Ovary (tissue), 9 donors: ENCODE data around the gene NCSTN. TPM values are rescaled to one million over a fixed set of nuclear protein-coding genes. Genes with fewer than 3 reads are reported as not detected.

Experiments
- DNase-seq, 5 donors: peaks; one replicate each; pipeline ENCODE4 v3.0.0-alpha.2; 2019 to 2020
- H3K27ac ChIP-seq, 2 donors: fragments of 200-600 bp; one replicate each; pipeline versions ENCODE4 v1.5.1 to v1.8.0; 2019 to 2022
- H3K27me3 ChIP-seq: fragments of 200-600 bp; one replicate; pipeline ENCODE4 v1.8.0; 2022
- H3K36me3 ChIP-seq: fragments of 200-600 bp; sonication (generic); one replicate; pipeline ENCODE4 v1.5.1; 2019
- H3K4me1 ChIP-seq: one replicate; pipeline ENCODE4 v1.8.1; 2013; ENCODE audit warnings: mild to moderate bottlenecking, moderate library complexity; ENCODE audit not compliant: insufficient read depth
- H3K4me3 ChIP-seq: fragments of 200-600 bp; sonication (generic); one replicate; pipeline ENCODE4 v1.5.1; 2017
- H3K9me3 ChIP-seq, 2 donors: fragments of 200-600 bp in 1 of 2; sonication (generic) in 1 of 2; one replicate each; pipeline versions ENCODE4 v1.5.1 to v1.8.1; 2013 to 2019; ENCODE audit warnings: mild to moderate bottlenecking in 1 of 2, moderate library complexity in 1 of 2
- EP300 ChIP-seq: sonication (generic); formaldehyde crosslinking; IDR thresholded peaks from one replicate; pipeline ENCODE4 v1.6.1; 2017; ENCODE audit warnings: antibody characterized with exemption
- POLR2A ChIP-seq: fragments of 450-650 bp; IDR thresholded peaks from one replicate; pipeline ENCODE4 v1.6.1; 2017; ENCODE audit warnings: antibody characterized with exemption, mild to moderate bottlenecking, moderate library complexity
- WGBS, 3 donors: extraction: QIAGEN DNeasy Blood & Tissue Kit in 1 of 3; methylation state at CpG; one replicate each; pipeline versions ENCODE4 v1.1.5 to v1.1.7; 2013 to 2017; 5-methylcytosine and 5-hydroxymethylcytosine counted together
- intact Hi-C, 4 donors: fragments of 100-400 bp; cut with DNase I; formaldehyde crosslinking; loops; one replicate each; pipeline versions ENCODE4 v1.11.0 to v1.15.1; 2022 to 2023
- polyA plus RNA-seq, 2 donors: library from polyadenylated mRNA; stranded (reverse); fragments of 200-250 nt in 1 of 2; fragments of 350-450 nt in 1 of 2; fragmentation: Illumina TruSeq in 1 of 2; extraction: RNeasy Lipid Tissue Mini Kit (QIAGEN cat#74804) in 1 of 2; gene quantifications; one replicate each; pipeline ENCODE4 v1.2.3, GENCODE V29; 2013 to 2014
- total RNA-seq, 7 donors: library from RNA; depleted of rRNA in 2 of 7; stranded (reverse); fragments of >200 nt in 2 of 7; fragmentation: NEBNext Ultra II Directional in 3 of 7; extraction: Animal tissue kit (Norgen Biotek cat#: 25700) in 3 of 7; gene quantifications; one replicate each; pipeline versions ENCODE4 v1.1.0 to v1.2.4, GENCODE V29; 2016 to 2023
- TF ChIP-seq, protein P1 (sequence below), 3 donors: fragments of 450-650 bp in 2 of 3; fragments of 200-600 bp in 1 of 3; IDR thresholded peaks; one replicate each; pipeline versions ENCODE4 v1.5.1 to v1.8.0; 2016 to 2022; ENCODE audit warnings: antibody characterized with exemption in 3 of 3, mild to moderate bottlenecking in 1 of 3
- donor health status: DM: no; HTN: no; CAD: no; lungs with moderate emphysema.
- donor health status: DM: no; HTN: no; CAD: no.
- donor health status: Bipolar disorder and iron deficiency.
- donor health status: DM: yes; HTN: yes; CAD: no.
- donor health status: DM: no; HTN: no; CAD: no.
- donor health status: DM: yes; HTN: yes; CAD: no.

NCSTN gene
- total and polyA plus RNA-seq, 9 donors: 35.2 to 234 (median 58.1) TPM

DNA sequence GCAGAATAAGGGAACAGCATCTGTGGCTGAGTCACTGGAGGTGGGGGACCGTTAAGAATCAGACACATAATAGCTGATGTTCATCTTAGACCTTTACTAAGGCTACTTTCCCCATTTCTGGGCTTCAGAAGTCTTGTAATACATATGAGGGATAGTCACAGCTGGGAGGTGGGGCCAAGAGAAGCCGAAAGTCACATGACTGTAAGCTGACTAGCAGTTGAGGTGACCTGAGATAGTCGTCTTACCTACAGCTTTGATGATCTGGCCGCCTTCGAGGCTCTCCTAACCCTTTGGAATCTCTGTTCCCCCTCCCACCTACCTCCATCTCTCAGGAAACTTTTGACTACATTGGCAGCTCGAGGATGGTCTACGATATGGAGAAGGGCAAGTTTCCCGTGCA, 9.4 kb downstream of the NCSTN start:
- no peak for TF ChIP-seq POLR2A
- TF ChIP-seq, protein P1, sequence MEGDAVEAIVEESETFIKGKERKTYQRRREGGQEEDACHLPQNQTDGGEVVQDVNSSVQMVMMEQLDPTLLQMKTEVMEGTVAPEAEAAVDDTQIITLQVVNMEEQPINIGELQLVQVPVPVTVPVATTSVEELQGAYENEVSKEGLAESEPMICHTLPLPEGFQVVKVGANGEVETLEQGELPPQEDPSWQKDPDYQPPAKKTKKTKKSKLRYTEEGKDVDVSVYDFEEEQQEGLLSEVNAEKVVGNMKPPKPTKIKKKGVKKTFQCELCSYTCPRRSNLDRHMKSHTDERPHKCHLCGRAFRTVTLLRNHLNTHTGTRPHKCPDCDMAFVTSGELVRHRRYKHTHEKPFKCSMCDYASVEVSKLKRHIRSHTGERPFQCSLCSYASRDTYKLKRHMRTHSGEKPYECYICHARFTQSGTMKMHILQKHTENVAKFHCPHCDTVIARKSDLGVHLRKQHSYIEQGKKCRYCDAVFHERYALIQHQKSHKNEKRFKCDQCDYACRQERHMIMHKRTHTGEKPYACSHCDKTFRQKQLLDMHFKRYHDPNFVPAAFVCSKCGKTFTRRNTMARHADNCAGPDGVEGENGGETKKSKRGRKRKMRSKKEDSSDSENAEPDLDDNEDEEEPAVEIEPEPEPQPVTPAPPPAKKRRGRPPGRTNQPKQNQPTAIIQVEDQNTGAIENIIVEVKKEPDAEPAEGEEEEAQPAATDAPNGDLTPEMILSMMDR (IDR thresholded peaks at IDR 0.05): no peak
- no peak for TF ChIP-seq EP300
- intact Hi-C loops: no loop called here
- H3K9me3 ChIP-seq: no peaks in the 10 kb centered on the region
- 88 to 91% (median 89%) methylated on average over 8 of the region's 8 CpGs for WGBS, 3 donors
- H3K36me3 ChIP-seq: no peaks in the 10 kb centered on the region
- no peaks in the 10 kb centered on the region for H3K4me1 ChIP-seq
- no peaks in the 10 kb centered on the region for H3K27me3 ChIP-seq
- no peak overlapping the region for H3K4me3 ChIP-seq
- no peak overlapping the region for H3K27ac ChIP-seq
- no peak for DNase-seq

DNA sequence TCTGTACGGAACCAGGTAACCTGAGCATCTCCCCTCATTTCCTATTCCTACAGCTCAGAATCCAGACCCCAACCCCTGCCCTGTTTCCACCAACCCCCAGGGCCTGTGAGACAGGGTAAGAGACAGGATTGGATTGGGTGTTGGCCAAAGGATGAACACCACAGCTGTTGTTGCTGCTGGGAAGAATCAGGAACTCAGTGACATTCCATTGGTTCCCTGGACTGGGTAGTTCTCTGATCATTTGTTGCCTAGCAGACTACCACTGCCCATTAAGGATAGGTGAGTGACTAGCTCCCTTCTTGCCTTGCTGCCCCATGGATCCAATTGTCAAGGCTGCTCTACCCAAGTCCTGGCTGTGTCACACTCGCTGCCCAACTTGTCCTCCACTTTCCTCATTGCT, 10.0 kb downstream of the NCSTN start:
- WGBS, 3 donors: 91 to 93% (median 93%) methylated on average over 2 of the region's 2 CpGs
- H3K36me3 ChIP-seq: no peaks in the 10 kb centered on the region

DNA sequence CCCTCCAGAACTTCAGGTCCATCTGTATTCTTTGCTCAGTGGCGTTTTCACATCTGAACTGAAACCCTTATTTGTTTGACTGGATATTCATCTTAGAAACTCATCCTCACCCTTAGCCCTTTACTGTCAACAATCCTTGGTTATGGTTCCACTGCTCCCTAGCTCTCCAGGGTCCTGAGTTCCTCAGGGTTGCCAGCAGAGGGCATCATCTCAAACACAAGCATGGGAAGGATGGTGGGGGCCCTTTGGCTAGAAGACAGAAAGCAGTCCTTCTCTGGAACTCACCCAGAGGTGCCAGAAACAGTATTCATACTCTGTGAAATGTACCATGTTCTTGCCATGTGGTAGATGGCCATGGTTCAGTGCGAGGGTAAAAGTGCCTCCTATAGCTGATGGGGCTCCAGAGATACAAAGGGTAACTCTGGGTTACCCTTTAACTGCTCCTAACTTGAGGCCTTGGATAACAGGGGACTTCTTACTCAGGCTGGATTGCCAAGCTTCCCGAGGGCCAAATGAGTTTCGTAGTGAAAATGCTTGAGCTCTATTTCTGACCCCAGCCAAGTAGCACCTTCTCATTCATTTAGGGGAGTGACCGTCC, 11.3 kb downstream of the NCSTN start:
- Histone ChIP-seq H3K4me1 (no peaks in the 10 kb centered on the region), H3K27me3 (no peaks in the 10 kb centered on the region), H3K36me3 (no peaks in the 10 kb centered on the region), H3K4me3 (no peak overlapping the region), H3K9me3 (no peaks in the 10 kb centered on the region), H3K27ac (no peak overlapping the region)
- WGBS, 3 donors: 63 to 78% (median 76%) methylated on average over 5 of the region's 5 CpGs
- no peak for DNase-seq
- TF ChIP-seq, protein P1 (IDR thresholded peaks at IDR 0.05): no peak
- no peak for TF ChIP-seq EP300
- TF ChIP-seq POLR2A: no peak
- intact Hi-C loops: no loop called here

More for the DNA sequence above, 10.0 kb downstream of the NCSTN start:
- no peak for DNase-seq
- no peaks in the 10 kb centered on the region for H3K9me3 ChIP-seq
- TF ChIP-seq POLR2A: no peak
- no peak for TF ChIP-seq EP300
- TF ChIP-seq, protein P1 (IDR thresholded peaks at IDR 0.05): no peak
- H3K27me3 ChIP-seq: no peaks in the 10 kb centered on the region
- no peaks in the 10 kb centered on the region for H3K4me1 ChIP-seq
- H3K27ac ChIP-seq: no peak overlapping the region
- intact Hi-C loops: no loop called here
- no peak overlapping the region for H3K4me3 ChIP-seq

DNA sequence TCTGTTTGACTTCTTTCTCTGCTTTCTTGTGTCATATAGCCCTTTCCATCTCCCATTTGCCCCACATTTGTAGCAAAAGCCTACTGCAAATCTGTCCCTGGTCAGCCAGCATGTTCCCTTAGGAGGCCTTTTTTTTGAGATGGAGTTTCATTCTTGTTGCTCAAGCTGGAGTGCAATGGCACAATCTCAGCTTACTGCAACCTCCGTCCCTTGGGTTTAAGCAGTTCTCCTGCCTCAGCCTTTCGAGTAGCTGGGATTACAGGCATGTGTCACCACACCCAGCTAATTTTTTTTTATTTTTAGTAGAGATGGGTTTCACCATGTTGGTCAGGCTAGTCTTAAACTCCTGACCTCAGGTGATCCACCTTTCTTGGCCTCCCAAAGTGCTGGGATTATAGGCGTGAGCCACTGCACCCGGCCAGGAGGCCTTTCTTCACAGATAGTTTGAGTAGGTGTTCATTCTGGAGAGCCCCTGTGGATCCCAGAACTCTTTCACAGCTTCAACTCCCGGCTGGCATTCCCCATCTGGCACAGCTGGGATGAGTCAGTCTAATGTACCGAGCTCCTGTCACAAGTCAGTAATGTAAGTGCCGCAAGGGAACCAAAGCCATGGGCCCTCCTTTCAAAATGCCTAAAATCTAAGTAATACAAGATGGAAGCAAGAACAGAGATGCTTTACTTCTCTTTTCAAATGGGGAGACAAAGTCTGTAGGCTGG, 14.3 kb downstream of the NCSTN start:
- H3K9me3 ChIP-seq: no peaks in the 10 kb centered on the region
- no peaks in the 10 kb centered on the region for H3K4me1 ChIP-seq
- no peak for TF ChIP-seq EP300
- no peak for TF ChIP-seq POLR2A
- TF ChIP-seq, protein P1 (IDR thresholded peaks at IDR 0.05): no peak
- H3K36me3 ChIP-seq: no peaks in the 10 kb centered on the region
- H3K27ac ChIP-seq: no peak overlapping the region
- intact Hi-C loops: no loop called here
- H3K4me3 ChIP-seq: no peak overlapping the region
- no peak for DNase-seq
- no peaks in the 10 kb centered on the region for H3K27me3 ChIP-seq
- WGBS, 3 donors: 83 to 90% (median 85%) methylated on average over 7 of the region's 7 CpGs
